ENCODE measurements around the gene SPTBN4. TPM values are rescaled to one million over a fixed set of nuclear protein-coding genes. Genes with fewer than 3 reads are reported as not detected.

SPTBN4 gene
- total and polyA plus RNA-seq, 8 donors = 1.4 to 18.1 (median 2.2) TPM; not detected in 1

DNA sequence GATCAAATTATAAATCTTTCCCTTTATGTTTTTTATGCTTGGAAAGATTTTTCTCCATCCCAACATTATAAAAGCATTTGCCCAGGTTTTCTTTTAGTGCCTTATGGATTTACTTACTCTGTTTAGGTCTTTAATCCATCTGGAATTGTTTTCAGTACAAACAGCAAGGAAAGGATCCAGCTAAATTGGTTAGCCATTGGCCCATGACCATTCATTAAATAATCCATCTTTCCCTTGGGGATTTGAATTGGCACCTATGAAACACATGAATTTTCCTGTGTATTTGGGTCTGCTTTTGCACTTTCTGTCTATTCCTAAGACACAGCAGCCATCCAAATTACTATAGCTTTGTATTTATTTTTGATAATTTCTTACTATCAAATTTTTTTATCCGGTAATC lies 81.0 kb downstream of the SPTBN4 start:
- intact Hi-C loops (cut with DNase I; ENCODE audit: low total_unique reads) = loop anchor here (5.0 kb wide), 1 partner anchor 84 kb away; no protein-coding TSS in a partner anchor
- Histone ChIP-seq H3K36me3 (no peaks in the 10 kb centered on the region), H3K27me3 (peaks cover 0 to 47% (median 10%) of the 10 kb centered on the region in 3 donors), H3K4me3 (no peak overlapping the region), H3K27ac (no peak overlapping the region), H3K4me1 (peaks cover 0 to 10% (median 8%) of the 10 kb centered on the region in 4 donors), H3K9me3 (peaks cover 0 to 5% (median 0%) of the 10 kb centered on the region in 4 donors)
- TF ChIP-seq POLR2AphosphoS5 (IDR thresholded peaks at IDR 0.05) (no peak), POLR2A (IDR thresholded peaks at IDR 0.05) (no peak), EP300 (IDR thresholded peaks at IDR 0.05) (no peak)
- TF ChIP-seq, protein P1, sequence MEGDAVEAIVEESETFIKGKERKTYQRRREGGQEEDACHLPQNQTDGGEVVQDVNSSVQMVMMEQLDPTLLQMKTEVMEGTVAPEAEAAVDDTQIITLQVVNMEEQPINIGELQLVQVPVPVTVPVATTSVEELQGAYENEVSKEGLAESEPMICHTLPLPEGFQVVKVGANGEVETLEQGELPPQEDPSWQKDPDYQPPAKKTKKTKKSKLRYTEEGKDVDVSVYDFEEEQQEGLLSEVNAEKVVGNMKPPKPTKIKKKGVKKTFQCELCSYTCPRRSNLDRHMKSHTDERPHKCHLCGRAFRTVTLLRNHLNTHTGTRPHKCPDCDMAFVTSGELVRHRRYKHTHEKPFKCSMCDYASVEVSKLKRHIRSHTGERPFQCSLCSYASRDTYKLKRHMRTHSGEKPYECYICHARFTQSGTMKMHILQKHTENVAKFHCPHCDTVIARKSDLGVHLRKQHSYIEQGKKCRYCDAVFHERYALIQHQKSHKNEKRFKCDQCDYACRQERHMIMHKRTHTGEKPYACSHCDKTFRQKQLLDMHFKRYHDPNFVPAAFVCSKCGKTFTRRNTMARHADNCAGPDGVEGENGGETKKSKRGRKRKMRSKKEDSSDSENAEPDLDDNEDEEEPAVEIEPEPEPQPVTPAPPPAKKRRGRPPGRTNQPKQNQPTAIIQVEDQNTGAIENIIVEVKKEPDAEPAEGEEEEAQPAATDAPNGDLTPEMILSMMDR (IDR thresholded peaks at IDR 0.05) = no peak
- no peak for DNase-seq
- WGBS, 5 donors = 71 to 85% (median 78%) methylated on average over 1 of the region's 1 CpG

DNA sequence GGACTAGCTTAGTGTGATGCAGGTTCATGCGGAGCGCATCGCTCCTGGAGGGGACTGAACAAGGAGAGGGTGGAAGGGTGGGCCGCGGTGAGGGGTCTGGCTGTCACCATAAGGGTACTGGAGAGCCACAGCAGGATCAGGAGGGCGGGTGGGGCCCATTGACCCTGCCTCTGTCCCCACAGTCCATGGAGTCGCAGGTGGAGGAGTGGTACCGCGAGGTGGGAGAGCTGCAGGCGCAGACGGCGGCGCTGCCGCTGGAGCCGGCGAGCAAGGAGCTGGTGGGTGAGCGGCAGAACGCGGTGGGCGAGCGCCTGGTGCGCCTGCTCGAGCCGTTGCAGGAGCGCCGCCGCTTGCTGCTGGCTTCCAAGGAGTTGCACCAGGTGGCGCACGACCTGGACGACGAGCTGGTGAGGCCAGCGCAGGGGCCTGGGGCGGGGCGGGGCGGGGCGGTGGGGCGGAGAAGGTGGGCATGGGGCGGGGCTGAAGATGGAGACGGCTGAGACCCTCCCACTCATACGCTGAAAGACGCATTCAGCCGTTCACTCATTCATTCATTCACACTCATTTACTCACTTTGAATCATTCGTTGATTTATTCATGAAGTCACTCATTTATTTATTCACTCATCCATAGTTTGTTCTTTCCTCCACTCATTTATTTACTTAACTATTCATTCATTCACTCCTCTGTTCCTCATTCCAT lies 82.4 kb downstream of the SPTBN4 start:
- peaks cover 0 to 5% (median 0%) of the 10 kb centered on the region in 4 donors for H3K9me3 ChIP-seq
- TF ChIP-seq, protein P1 (IDR thresholded peaks at IDR 0.05) = peak in 4 of 7 experiments; percentile 8 to 62 (median 38)
- no peak for TF ChIP-seq POLR2A (IDR thresholded peaks at IDR 0.05)
- peak; percentile 72 to 84 for DNase-seq
- H3K4me1 ChIP-seq = peaks cover 0 to 16% (median 11%) of the 10 kb centered on the region in 4 donors
- H3K36me3 ChIP-seq = no peaks in the 10 kb centered on the region
- H3K27me3 ChIP-seq = peaks cover 0 to 61% (median 23%) of the 10 kb centered on the region in 3 donors
- intact Hi-C loops (cut with DNase I; ENCODE audit: low total_unique reads) = loop anchor here (5.0 kb wide), 1 partner anchor 83 kb away; no protein-coding TSS in a partner anchor
- WGBS, 5 donors = 5 to 15% (median 6%) methylated on average over 13 to 43 of the region's 43 CpGs
- H3K4me3 ChIP-seq = no peak overlapping the region
- no peak overlapping the region for H3K27ac ChIP-seq

DNA sequence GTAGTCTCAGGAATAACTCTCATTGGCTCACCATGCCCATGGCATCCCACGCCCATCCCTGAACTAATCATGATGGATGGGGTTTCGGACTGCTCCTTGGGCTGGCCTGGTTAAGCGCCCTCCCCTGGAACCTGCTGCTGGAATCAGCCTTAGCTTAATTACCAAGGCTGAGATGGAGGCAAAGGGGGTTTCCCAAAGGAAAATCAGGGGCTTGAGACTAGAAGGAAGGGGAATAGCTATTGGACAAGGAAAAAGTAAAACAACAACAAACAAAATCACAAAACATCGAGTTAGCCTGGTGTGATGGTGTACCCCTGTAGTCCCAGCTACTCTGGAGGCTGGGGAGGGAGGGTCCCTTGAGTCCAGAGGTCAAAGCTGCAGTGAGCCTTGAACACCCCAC lies 84.2 kb downstream of the SPTBN4 start:
- TF ChIP-seq POLR2AphosphoS5 (IDR thresholded peaks at IDR 0.05) (no peak), EP300 (IDR thresholded peaks at IDR 0.05) (no peak), POLR2A (IDR thresholded peaks at IDR 0.05) (no peak)
- TF ChIP-seq, protein P1 (IDR thresholded peaks at IDR 0.05) = no peak
- Histone ChIP-seq H3K4me3 (no peak overlapping the region), H3K9me3 (peaks cover 0 to 5% (median 0%) of the 10 kb centered on the region in 4 donors), H3K27me3 (peaks cover 0 to 79% (median 31%) of the 10 kb centered on the region in 3 donors), H3K4me1 (peaks cover 0 to 18% (median 13%) of the 10 kb centered on the region in 4 donors), H3K27ac (no peak overlapping the region), H3K36me3 (no peaks in the 10 kb centered on the region)
- no peak for DNase-seq
- WGBS, 5 donors = 82 to 87% (median 85%) methylated on average over 4 of the region's 4 CpGs
- intact Hi-C loops (cut with DNase I; ENCODE audit: low total_unique reads) = no loop called here

DNA sequence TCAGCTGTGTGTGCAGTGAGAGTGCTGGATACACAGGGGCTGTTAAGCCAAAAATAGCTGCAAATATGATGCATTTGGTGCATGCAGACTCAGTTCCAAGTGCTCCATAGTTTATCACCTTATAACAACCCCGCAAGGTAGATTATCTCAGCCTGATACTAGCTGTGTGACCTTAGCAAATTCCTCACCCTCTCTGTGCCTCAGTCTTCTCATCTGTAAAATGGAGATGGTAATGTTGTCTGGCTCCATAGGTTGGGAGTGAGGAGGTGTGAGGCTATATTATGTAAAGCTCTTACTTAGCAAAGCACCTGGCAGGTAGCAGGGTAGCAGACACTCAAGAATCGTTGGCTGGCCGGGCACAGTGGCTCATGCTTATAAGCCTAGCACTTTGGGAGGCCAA lies 86.0 kb downstream of the SPTBN4 start:
- Histone ChIP-seq H3K36me3 (no peaks in the 10 kb centered on the region), H3K27me3 (peaks cover 0 to 91% (median 31%) of the 10 kb centered on the region in 3 donors), H3K4me1 (peaks cover 0 to 18% (median 13%) of the 10 kb centered on the region in 4 donors), H3K9me3 (no peaks in the 10 kb centered on the region), H3K27ac (no peak overlapping the region), H3K4me3 (no peak overlapping the region)
- no peak for DNase-seq
- TF ChIP-seq POLR2AphosphoS5 (IDR thresholded peaks at IDR 0.05) (no peak), POLR2A (IDR thresholded peaks at IDR 0.05) (no peak), EP300 (IDR thresholded peaks at IDR 0.05) (no peak)
- TF ChIP-seq, protein P1 (IDR thresholded peaks at IDR 0.05) = no peak
- intact Hi-C loops (cut with DNase I; ENCODE audit: low total_unique reads) = no loop called here
- 81 to 97% (median 94%) methylated on average over 3 of the region's 3 CpGs for WGBS, 5 donors
